Activated CD8-positive, alpha-beta T cell treated with anti-CD3 and anti-CD28 coated beads for 36 hours (primary cell): Measurements from ENCODE around the gene OLAH. TPM values are rescaled to one million over a fixed set of nuclear protein-coding genes. Genes with fewer than 3 reads are reported as not detected.
"Not testable (repeated sequence)": the region's sequence is repeated elsewhere in the genome, so short reads cannot be mapped to it uniquely, and the experiment has no call there.

Experiments
- ATAC-seq: fragments of 200-7000 bp; cut with Tn5 transposase; one replicate; pipeline ENCODE4 v1.10.0; 2021; ENCODE audit warnings: mild to moderate bottlenecking, moderate library complexity
- CTCF ChIA-PET: fragments of 350-600 bp; sonication (Branson Sonifier 250); formaldehyde crosslinking; loops from one replicate; lab custom pipeline; 2021; ENCODE audit warnings: antibody characterized with exemption; lab: Charles Lee
- POLR2A ChIA-PET: fragments of 350-600 bp; sonication (Branson Sonifier 250); formaldehyde crosslinking; loops from one replicate; lab custom pipeline; 2021; ENCODE audit warnings: antibody characterized with exemption; lab: Charles Lee
- DNase-seq: peaks from one replicate; pipeline ENCODE4 v3.0.0-alpha.2; 2020
- H3K27ac Mint-ChIP-seq: one replicate; pipeline ENCODE4 v1.8.0; 2021; ENCODE audit warnings: mild to moderate bottlenecking, mixed read lengths
- H3K27me3 Mint-ChIP-seq: one replicate; pipeline ENCODE4 v1.8.0; 2021; ENCODE audit warnings: mixed read lengths
- H3K36me3 Mint-ChIP-seq: one replicate; pipeline ENCODE4 v1.8.0; 2021; ENCODE audit warnings: low read depth, mixed read lengths
- H3K4me1 Mint-ChIP-seq: one replicate; pipeline ENCODE4 v1.8.0; 2021; ENCODE audit warnings: low read depth, mixed read lengths
- H3K4me3 Mint-ChIP-seq: one replicate; pipeline ENCODE4 v1.8.0; 2021; ENCODE audit warnings: mild to moderate bottlenecking, moderate library complexity, mixed read lengths
- H3K9me3 Mint-ChIP-seq: one replicate; pipeline ENCODE4 v1.8.0; 2021; ENCODE audit warnings: mixed read lengths
- CTCF ChIP-seq: fragments of 200-600 bp; IDR thresholded peaks from one replicate; pipeline ENCODE4 v1.8.0; 2022; ENCODE audit warnings: antibody characterized with exemption, mild to moderate bottlenecking
- intact Hi-C: fragments of 100-400 bp; cut with micrococcal nuclease; formaldehyde crosslinking; loops from one replicate; pipeline ENCODE4 v1.10.0; 2022
- total RNA-seq, 2 experiments: library from RNA; stranded (reverse); gene quantifications; one replicate each; pipeline ENCODE4 v1.2.3, GENCODE V29; 2021

OLAH gene
- under 1 TPM; 0.32 to 0.63 TPM for total RNA-seq

DNA sequence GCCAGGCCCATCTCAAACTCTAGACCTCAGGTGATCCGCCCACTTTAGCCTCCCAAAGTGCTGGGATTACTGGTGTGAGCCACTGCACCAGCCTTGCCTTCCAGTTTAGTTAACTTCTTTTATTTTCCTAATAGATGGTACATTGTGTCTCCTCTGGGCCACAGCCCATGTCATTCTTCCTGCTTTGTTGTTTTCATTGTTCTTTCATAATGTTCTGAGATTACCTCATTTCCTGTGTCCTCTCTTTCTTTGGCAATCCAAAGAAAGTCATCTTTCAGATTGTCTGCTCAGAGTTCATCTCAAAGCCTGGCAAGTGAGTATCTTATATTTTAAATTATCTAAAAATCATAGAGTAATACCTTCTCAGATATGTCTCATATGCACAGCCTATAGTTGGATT is at the start of gene OLAH:
TSS of gene OLAH (plus strand) at position 270 of the 400 bp plus-strand sequence. CDS start 3,346 bp downstream, outside the sequence.
- Mint-ChIP-seq H3K36me3 (peaks cover 2% of the 10 kb centered on the region), H3K27me3 (no peaks in the 10 kb centered on the region), H3K27ac (peak within 1 kb of the TSS; percentile 81), H3K4me1 (peaks cover 17% of the 10 kb centered on the region), H3K9me3 (peaks cover 2% of the 10 kb centered on the region), H3K4me3 (no peak within 1 kb of the TSS)
- ChIA-PET POLR2A (no interaction called here), CTCF (no interaction called here)
- intact Hi-C loops = no loop called here
- ATAC-seq (peak; percentile 27), DNase-seq (peak; percentile 8)
- no peak for TF ChIP-seq CTCF

GRCh38 chr10:14995964-14996565 is 47.7 kb upstream of the OLAH start:
- Mint-ChIP-seq H3K36me3 (no peaks in the 10 kb centered on the region), H3K4me3 (no peak overlapping the region), H3K4me1 (peaks cover 4% of the 10 kb centered on the region), H3K27ac (no peak overlapping the region), H3K9me3 (no peaks in the 10 kb centered on the region), H3K27me3 (peaks cover 1% of the 10 kb centered on the region)
- ATAC-seq = no peak
- TF ChIP-seq CTCF = no peak
- CTCF ChIA-PET = no interaction called here
- POLR2A ChIA-PET = no interaction called here
- DNase-seq = no peak
- intact Hi-C loops = no loop called here

- DNase-seq, H3K4me3 Mint-ChIP-seq, H3K36me3 Mint-ChIP-seq, intact Hi-C loops, H3K27me3 Mint-ChIP-seq, ATAC-seq, H3K9me3 Mint-ChIP-seq, CTCF ChIA-PET, H3K4me1 Mint-ChIP-seq, POLR2A ChIA-PET, H3K27ac Mint-ChIP-seq: not testable (repeated sequence)
Observed at GRCh38 chr10:15013530-15013929, 30.2 kb upstream of the OLAH start.

DNA sequence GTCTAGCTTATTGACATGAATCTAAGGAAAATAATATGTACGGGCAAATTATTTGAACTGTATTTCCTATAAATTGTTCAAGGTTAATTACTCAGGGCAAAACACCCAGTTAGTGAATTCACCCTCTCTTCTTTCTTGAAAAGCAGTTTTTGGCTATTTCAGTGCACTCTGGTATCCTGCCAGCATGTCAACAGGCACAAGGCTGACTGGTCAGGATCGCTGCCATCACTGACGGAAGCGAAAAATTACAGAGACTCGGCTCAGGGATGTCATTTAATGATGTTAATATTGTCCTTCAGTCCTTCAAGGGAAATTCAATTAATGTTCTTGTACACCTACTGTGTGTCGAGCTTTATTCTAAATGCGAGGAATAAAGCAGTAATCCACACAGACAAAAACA is 28.3 kb upstream of the OLAH start:
- Mint-ChIP-seq H3K27me3 (no peaks in the 10 kb centered on the region), H3K36me3 (no peaks in the 10 kb centered on the region), H3K4me1 (no peaks in the 10 kb centered on the region), H3K4me3 (no peak overlapping the region), H3K27ac (no peak overlapping the region), H3K9me3 (no peaks in the 10 kb centered on the region)
- ChIA-PET CTCF (no interaction called here), POLR2A (no interaction called here)
- DNase-seq (no peak), ATAC-seq (no peak)
- no peak for TF ChIP-seq CTCF
- intact Hi-C loops = no loop called here

DNA sequence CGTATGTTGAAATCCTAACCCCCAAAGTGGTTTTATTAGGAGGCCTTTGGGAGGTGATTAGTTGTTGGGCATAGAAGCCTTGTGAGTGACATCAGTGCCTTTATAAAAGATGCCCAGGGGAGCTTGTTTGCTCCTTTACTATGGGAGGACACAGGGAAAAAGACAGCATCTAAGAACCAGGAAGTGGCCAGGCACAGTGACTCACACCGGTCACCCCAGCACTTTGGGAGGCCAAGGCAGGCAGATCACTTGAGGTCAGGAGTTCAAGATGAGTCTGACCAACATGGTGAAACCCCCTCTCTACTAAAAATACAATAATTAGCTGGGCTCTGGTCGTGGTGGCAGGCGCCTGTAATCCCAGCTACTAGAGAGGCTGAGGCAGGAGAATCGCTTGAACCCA is 22.8 kb upstream of the OLAH start:
- H3K4me1 Mint-ChIP-seq, H3K27ac Mint-ChIP-seq, H3K9me3 Mint-ChIP-seq, H3K27me3 Mint-ChIP-seq, CTCF ChIA-PET, H3K36me3 Mint-ChIP-seq, POLR2A ChIA-PET, H3K4me3 Mint-ChIP-seq, intact Hi-C loops: not testable (repeated sequence)
- peak; percentile 11 for DNase-seq
- peak; percentile 42 for ATAC-seq

DNA sequence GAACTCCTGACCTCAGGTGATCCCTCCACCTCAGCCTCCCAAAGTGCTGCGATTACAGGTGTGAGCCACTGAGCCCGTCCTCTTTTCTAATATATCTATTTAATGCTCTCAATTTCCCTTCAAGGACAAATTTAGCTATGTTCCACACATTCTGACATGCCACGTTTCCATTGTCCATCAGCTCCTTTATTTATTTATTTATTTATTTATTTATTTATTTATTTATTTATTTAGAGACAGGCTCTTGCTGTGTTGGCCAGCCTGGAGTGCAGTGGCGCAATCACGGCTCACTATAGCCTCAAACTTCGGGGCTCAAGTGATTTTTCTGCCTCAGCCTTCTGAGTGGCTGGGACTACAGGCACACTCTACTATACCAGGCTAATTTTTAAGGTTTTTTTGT is 20.7 kb upstream of the OLAH start:
- ATAC-seq, H3K27ac Mint-ChIP-seq, H3K4me3 Mint-ChIP-seq, H3K27me3 Mint-ChIP-seq, CTCF ChIA-PET, H3K9me3 Mint-ChIP-seq, intact Hi-C loops, POLR2A ChIA-PET, H3K4me1 Mint-ChIP-seq, H3K36me3 Mint-ChIP-seq, DNase-seq: not testable (repeated sequence)

GRCh38 chr10:15024017-15025004 is 19.4 kb upstream of the OLAH start:
- POLR2A ChIA-PET, H3K4me1 Mint-ChIP-seq, H3K9me3 Mint-ChIP-seq, H3K36me3 Mint-ChIP-seq, intact Hi-C loops, H3K4me3 Mint-ChIP-seq, DNase-seq, H3K27ac Mint-ChIP-seq, ATAC-seq, H3K27me3 Mint-ChIP-seq, CTCF ChIA-PET: not testable (repeated sequence)

- H3K4me3 Mint-ChIP-seq, ATAC-seq, H3K4me1 Mint-ChIP-seq, H3K9me3 Mint-ChIP-seq, POLR2A ChIA-PET, H3K27ac Mint-ChIP-seq, H3K27me3 Mint-ChIP-seq, H3K36me3 Mint-ChIP-seq, intact Hi-C loops, CTCF ChIA-PET, DNase-seq: not testable (repeated sequence)
Observed at GRCh38 chr10:15025040-15025439, 18.7 kb upstream of the OLAH start.
